Osteocyte (in vitro differentiated cells): Measurements from ENCODE around the gene UBAC2. TPM values are rescaled to one million over a fixed set of nuclear protein-coding genes. Genes with fewer than 3 reads are reported as not detected.

Source experiments
- DNase-seq: peaks from one replicate; pipeline ENCODE4 v3.0.0; 2021; ENCODE audit warnings: mixed read lengths; ENCODE audit not compliant: unreplicated experiment; ENCODE audit errors: extremely low spot score
- H3K27ac Mint-ChIP-seq: one replicate; pipeline ENCODE4 v1.8.0; 2021; ENCODE audit warnings: mild to moderate bottlenecking, mixed read lengths; ENCODE audit not compliant: unreplicated experiment
- H3K27me3 Mint-ChIP-seq: one replicate; pipeline ENCODE4 v1.8.0; 2021; ENCODE audit warnings: mixed read lengths; ENCODE audit not compliant: unreplicated experiment
- H3K36me3 Mint-ChIP-seq: one replicate; pipeline ENCODE4 v1.8.0; 2021; ENCODE audit warnings: mixed read lengths; ENCODE audit not compliant: unreplicated experiment
- H3K4me1 Mint-ChIP-seq: one replicate; pipeline ENCODE4 v1.8.0; 2021; ENCODE audit warnings: mixed read lengths; ENCODE audit not compliant: unreplicated experiment
- H3K4me3 Mint-ChIP-seq: one replicate; pipeline ENCODE4 v1.8.0; 2021; ENCODE audit warnings: mild to moderate bottlenecking, moderate library complexity, mixed read lengths; ENCODE audit not compliant: unreplicated experiment
- H3K9me3 Mint-ChIP-seq: one replicate; pipeline ENCODE4 v1.8.0; 2021; ENCODE audit warnings: mixed read lengths; ENCODE audit not compliant: unreplicated experiment
- CTCF ChIP-seq: fragments of 200-600 bp; sonication (generic); IDR thresholded peaks from 2 replicates; pipeline ENCODE4 v1.5.0; 2021; ENCODE audit warnings: antibody characterized with exemption, mild to moderate bottlenecking, moderate library complexity
- total RNA-seq: library from RNA; stranded (reverse); gene quantifications from 2 replicates; pipeline ENCODE4 v1.2.1, GENCODE V29; 2021

Gene UBAC2
- total RNA-seq, 1 donor from 2014 or later = 64.0 TPM

DNA sequence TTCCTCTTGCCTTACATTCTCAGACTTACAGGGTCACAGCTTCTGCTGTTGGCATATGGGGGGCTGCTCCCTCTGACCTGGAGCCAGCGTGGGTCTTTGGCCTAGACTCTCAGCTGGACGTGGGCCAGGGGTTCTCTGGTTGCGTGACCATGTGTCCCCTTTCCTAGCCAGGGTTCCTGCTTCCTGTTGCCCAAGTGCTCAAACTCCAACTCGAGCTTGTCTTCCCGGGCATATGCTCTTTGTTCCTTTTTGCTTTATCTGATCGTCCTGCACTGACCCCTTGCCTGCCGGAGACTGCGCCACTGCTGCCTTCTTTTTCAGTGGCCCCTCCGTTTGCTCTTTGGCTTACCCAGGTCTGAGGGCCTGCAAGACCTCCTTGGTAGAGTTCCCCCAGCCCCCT lies 131.8 kb downstream of the UBAC2 start:
- H3K9me3 Mint-ChIP-seq = no peaks in the 10 kb centered on the region
- TF ChIP-seq CTCF = no peak
- H3K4me1 Mint-ChIP-seq = peaks cover 6% of the 10 kb centered on the region
- H3K36me3 Mint-ChIP-seq = peaks cover 16% of the 10 kb centered on the region
- no peaks in the 10 kb centered on the region for H3K27me3 Mint-ChIP-seq
- no peak overlapping the region for H3K4me3 Mint-ChIP-seq
- DNase-seq = no peak
- no peak overlapping the region for H3K27ac Mint-ChIP-seq

- no peak for DNase-seq
- Mint-ChIP-seq H3K36me3 (peaks cover 16% of the 10 kb centered on the region), H3K27ac (no peak overlapping the region), H3K27me3 (no peaks in the 10 kb centered on the region), H3K4me1 (peaks cover 6% of the 10 kb centered on the region), H3K4me3 (no peak overlapping the region), H3K9me3 (no peaks in the 10 kb centered on the region)
- no peak for TF ChIP-seq CTCF
Observed at GRCh38 chr13:99334221-99334620, 133.6 kb downstream of the UBAC2 start.

- Mint-ChIP-seq H3K4me1 (peaks cover 6% of the 10 kb centered on the region), H3K27ac (no peak overlapping the region), H3K4me3 (no peak overlapping the region), H3K36me3 (peaks cover 10% of the 10 kb centered on the region), H3K27me3 (no peaks in the 10 kb centered on the region), H3K9me3 (no peaks in the 10 kb centered on the region)
- TF ChIP-seq CTCF = no peak
- no peak for DNase-seq
Observed at GRCh38 chr13:99335087-99335486, 134.4 kb downstream of the UBAC2 start.

- no peak for TF ChIP-seq CTCF
- Mint-ChIP-seq H3K4me1 (peaks cover 6% of the 10 kb centered on the region), H3K27me3 (no peaks in the 10 kb centered on the region)
Observed at GRCh38 chr13:99335603-99336002, 134.9 kb downstream of the UBAC2 start.

DNA sequence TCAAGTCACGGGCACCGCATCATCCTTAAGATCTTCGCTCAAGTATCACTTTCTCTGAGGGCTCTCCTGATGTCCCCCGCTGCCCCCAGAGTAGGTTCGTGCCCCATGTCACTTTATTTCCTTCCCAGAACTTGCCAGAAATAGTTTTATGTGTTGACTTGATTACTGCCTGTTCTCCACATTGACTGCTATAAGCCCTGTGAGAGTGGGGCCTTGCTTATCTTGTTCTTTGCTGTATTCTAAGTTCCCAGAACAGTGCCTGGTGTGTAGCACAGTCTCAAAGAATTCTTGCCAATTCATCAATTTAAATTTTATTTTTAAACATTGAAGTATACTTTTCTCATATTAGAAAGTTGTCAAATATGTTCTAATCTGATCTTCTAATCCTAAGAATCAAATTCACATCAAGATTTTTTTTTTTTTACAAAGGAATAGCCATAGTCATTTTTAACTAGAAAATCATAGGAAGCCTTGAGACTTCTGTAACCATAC lies 138.6 kb downstream of the UBAC2 start:
- H3K27ac Mint-ChIP-seq = no peak overlapping the region
- peaks cover 33% of the 10 kb centered on the region for H3K36me3 Mint-ChIP-seq
- no peaks in the 10 kb centered on the region for H3K9me3 Mint-ChIP-seq
- H3K27me3 Mint-ChIP-seq = no peaks in the 10 kb centered on the region
- H3K4me1 Mint-ChIP-seq = no peaks in the 10 kb centered on the region
- no peak for DNase-seq
- no peak for TF ChIP-seq CTCF
- no peak overlapping the region for H3K4me3 Mint-ChIP-seq

More at GRCh38 chr13:99335603-99336002, 134.9 kb downstream of the UBAC2 start:
- H3K27ac Mint-ChIP-seq = no peak overlapping the region
- H3K4me3 Mint-ChIP-seq = no peak overlapping the region
- peaks cover 15% of the 10 kb centered on the region for H3K36me3 Mint-ChIP-seq
- no peaks in the 10 kb centered on the region for H3K9me3 Mint-ChIP-seq
- DNase-seq = no peak
